Measurements from ENCODE around the gene HAUS7.

GRCh38 chrX:153499341-153499740 is 29.0 kb upstream of the HAUS7 start:
- TF ChIP-seq CTCF (IDR thresholded peaks at IDR 0.05), result no peak
- TF ChIP-seq POLR2A (IDR thresholded peaks at IDR 0.05; ENCODE audit: low read length), result no peak
- TF ChIP-seq, protein P1, sequence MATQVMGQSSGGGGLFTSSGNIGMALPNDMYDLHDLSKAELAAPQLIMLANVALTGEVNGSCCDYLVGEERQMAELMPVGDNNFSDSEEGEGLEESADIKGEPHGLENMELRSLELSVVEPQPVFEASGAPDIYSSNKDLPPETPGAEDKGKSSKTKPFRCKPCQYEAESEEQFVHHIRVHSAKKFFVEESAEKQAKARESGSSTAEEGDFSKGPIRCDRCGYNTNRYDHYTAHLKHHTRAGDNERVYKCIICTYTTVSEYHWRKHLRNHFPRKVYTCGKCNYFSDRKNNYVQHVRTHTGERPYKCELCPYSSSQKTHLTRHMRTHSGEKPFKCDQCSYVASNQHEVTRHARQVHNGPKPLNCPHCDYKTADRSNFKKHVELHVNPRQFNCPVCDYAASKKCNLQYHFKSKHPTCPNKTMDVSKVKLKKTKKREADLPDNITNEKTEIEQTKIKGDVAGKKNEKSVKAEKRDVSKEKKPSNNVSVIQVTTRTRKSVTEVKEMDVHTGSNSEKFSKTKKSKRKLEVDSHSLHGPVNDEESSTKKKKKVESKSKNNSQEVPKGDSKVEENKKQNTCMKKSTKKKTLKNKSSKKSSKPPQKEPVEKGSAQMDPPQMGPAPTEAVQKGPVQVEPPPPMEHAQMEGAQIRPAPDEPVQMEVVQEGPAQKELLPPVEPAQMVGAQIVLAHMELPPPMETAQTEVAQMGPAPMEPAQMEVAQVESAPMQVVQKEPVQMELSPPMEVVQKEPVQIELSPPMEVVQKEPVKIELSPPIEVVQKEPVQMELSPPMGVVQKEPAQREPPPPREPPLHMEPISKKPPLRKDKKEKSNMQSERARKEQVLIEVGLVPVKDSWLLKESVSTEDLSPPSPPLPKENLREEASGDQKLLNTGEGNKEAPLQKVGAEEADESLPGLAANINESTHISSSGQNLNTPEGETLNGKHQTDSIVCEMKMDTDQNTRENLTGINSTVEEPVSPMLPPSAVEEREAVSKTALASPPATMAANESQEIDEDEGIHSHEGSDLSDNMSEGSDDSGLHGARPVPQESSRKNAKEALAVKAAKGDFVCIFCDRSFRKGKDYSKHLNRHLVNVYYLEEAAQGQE (IDR thresholded peaks at IDR 0.05), result no peak
- TF ChIP-seq POLR2AphosphoS2 (conservative IDR thresholded peaks at IDR 0.05; ENCODE audit: low read length), result no peak
- TF ChIP-seq ZFP36 (IDR thresholded peaks at IDR 0.05; ENCODE audit: borderline replicate concordance, partially characterized antibody), result no peak
- no peak for TF ChIP-seq RNF2 (IDR thresholded peaks at IDR 0.05; ENCODE audit: borderline replicate concordance, low read depth)
- TF ChIP-seq ELK1 (IDR thresholded peaks at IDR 0.05; ENCODE audit: low read depth, low read length), result no peak
- TF ChIP-seq KDM5A (IDR thresholded peaks at IDR 0.05), result no peak
- TF ChIP-seq MAZ (IDR thresholded peaks at IDR 0.05; ENCODE audit: borderline replicate concordance, low read depth, low read length), result no peak
- TF ChIP-seq FOSL2 (IDR thresholded peaks at IDR 0.05), result no peak
- no peak for TF ChIP-seq FOSL2 (CRISPR knock-in tag; IDR thresholded peaks at IDR 0.05)
- no peak for TF ChIP-seq MAFK (IDR thresholded peaks at IDR 0.05; ENCODE audit: partially characterized antibody)
- no peak for TF ChIP-seq RFX5 (IDR thresholded peaks at IDR 0.05)

All from A549 (cell line).